SK-N-SH (cell line): ENCODE measurements around the gene FYCO1.

Source experiments
- CTCF ChIP-seq: fragments of 200-600 bp; sonication (generic); IDR thresholded peaks from 2 replicates; pipeline ENCODE4 v1.6.1; 2017; ENCODE audit warnings: antibody characterized with exemption, mild to moderate bottlenecking, moderate library complexity
- EZH2phosphoT487 ChIP-seq: fragments of 200-600 bp; sonication (generic); IDR thresholded peaks from 2 replicates; pipeline ENCODE4 v1.6.1; 2017; ENCODE audit warnings: low read depth, mixed run types, mild to moderate bottlenecking, antibody characterized with exemption, moderate library complexity, borderline replicate concordance
- FOXM1 ChIP-seq: IDR thresholded peaks from 2 replicates; pipeline ENCODE4 v1.4.0; 2012; ENCODE audit warnings: low read depth, mild to moderate bottlenecking
- JUND ChIP-seq: IDR thresholded peaks from 2 replicates; pipeline ENCODE4 v1.4.0; 2012
- MEF2A ChIP-seq: IDR thresholded peaks from 2 replicates; pipeline ENCODE4 v1.4.0; 2012; ENCODE audit warnings: low read depth, borderline replicate concordance
- POLR2AphosphoS5 ChIP-seq: IDR thresholded peaks from 2 replicates; pipeline ENCODE4 v1.6.1; 2012; ENCODE audit warnings: low read depth, low read length
- RCOR1 ChIP-seq: fragments of 150-350 bp; IDR thresholded peaks from 2 replicates; pipeline ENCODE4 v1.6.1; 2017; ENCODE audit warnings: antibody characterized with exemption, low read length
- RXRA ChIP-seq: IDR thresholded peaks from 2 replicates; pipeline ENCODE4 v1.4.0; 2012; ENCODE audit warnings: low read depth, mild to moderate bottlenecking, borderline replicate concordance
- TAF1 ChIP-seq: IDR thresholded peaks from 2 replicates; pipeline ENCODE4 v1.6.1; 2012; ENCODE audit warnings: low read depth, mild to moderate bottlenecking, low read length, moderate library complexity, borderline replicate concordance
- TEAD4 ChIP-seq: IDR thresholded peaks from 2 replicates; pipeline ENCODE4 v1.4.0; 2012; ENCODE audit warnings: mild to moderate bottlenecking, borderline replicate concordance; ENCODE audit not compliant: insufficient read depth

- TF ChIP-seq RCOR1 (no peak), FOXM1 (no peak), RXRA (no peak), MEF2A (no peak), TAF1 (no peak), CTCF (no peak), EZH2phosphoT487 (no peak), POLR2AphosphoS5 (no peak), TEAD4 (no peak), JUND (no peak)
These were observed 103.5 kb downstream of the FYCO1 start for GRCh38 chr3:45892161-45892560.
